ENCODE measurements around the gene CPED1. TPM values are rescaled to one million over a fixed set of nuclear protein-coding genes. Genes with fewer than 3 reads are reported as not detected.

Gene CPED1
- total RNA-seq, 1 experiment from 2014 or later = 0.13 TPM

DNA sequence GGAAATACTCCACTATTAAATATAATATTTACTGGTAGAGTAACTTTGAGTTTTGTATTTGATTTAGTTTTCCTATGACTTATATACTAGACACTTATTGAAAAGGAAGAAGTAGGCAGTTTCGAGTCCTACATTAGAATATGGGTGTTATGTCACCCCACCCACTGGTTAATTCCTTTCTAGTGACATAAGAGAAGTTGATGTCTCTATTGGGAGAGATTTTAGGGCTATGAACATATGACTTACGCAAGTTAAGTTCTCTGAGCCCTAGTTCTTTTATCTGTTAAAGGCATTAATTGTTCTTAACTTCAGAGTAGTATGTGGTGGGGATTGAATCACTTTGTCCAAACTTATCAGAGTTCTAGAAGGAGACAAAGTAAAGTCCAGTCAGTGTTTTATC is 30.5 kb downstream of the CPED1 start:
- H3K4me3 Mint-ChIP-seq = no peak overlapping the region
- no peaks in the 10 kb centered on the region for H3K9me3 Mint-ChIP-seq
- no peak overlapping the region for H4K5ac ChIP-seq (ENCODE audit: insufficient read length, low read depth, low read length)
- H4K91ac ChIP-seq (ENCODE audit: insufficient read length, low read depth, low read length) = no peak overlapping the region
- no peaks in the 10 kb centered on the region for H3K27me3 Mint-ChIP-seq (ENCODE audit: low read depth)
- no peak overlapping the region for H3K9ac ChIP-seq (ENCODE audit: extremely low read depth, insufficient read length, low read length)
- H2BK120ac ChIP-seq (ENCODE audit: low read depth, low read length, poor library complexity, severe bottlenecking) = no peak overlapping the region
- H3K27ac Mint-ChIP-seq = no peak overlapping the region
- H3K4ac ChIP-seq (ENCODE audit: low read depth, low read length) = no peak overlapping the region
- H3K56ac ChIP-seq (ENCODE audit: insufficient read length, low read depth, low read length) = no peak overlapping the region
- H3K4me1 ChIP-seq (ENCODE audit: insufficient read depth, low read length) = no peaks in the 10 kb centered on the region
- no peak overlapping the region for H3K4me2 ChIP-seq (ENCODE audit: insufficient read depth, insufficient read length, low read length)
- TF ChIP-seq, protein P1, sequence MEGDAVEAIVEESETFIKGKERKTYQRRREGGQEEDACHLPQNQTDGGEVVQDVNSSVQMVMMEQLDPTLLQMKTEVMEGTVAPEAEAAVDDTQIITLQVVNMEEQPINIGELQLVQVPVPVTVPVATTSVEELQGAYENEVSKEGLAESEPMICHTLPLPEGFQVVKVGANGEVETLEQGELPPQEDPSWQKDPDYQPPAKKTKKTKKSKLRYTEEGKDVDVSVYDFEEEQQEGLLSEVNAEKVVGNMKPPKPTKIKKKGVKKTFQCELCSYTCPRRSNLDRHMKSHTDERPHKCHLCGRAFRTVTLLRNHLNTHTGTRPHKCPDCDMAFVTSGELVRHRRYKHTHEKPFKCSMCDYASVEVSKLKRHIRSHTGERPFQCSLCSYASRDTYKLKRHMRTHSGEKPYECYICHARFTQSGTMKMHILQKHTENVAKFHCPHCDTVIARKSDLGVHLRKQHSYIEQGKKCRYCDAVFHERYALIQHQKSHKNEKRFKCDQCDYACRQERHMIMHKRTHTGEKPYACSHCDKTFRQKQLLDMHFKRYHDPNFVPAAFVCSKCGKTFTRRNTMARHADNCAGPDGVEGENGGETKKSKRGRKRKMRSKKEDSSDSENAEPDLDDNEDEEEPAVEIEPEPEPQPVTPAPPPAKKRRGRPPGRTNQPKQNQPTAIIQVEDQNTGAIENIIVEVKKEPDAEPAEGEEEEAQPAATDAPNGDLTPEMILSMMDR (conservative IDR thresholded peaks at IDR 0.05) = no peak
- H2AK5ac ChIP-seq (ENCODE audit: insufficient read length, low read length) = no peak overlapping the region
- no peak overlapping the region for H2BK20ac ChIP-seq (ENCODE audit: low read depth, low read length, poor library complexity, severe bottlenecking)
- no peaks in the 10 kb centered on the region for H3K36me3 Mint-ChIP-seq (ENCODE audit: insufficient read depth in 1 of 3, low read depth in 3 of 3)
- H2BK5ac ChIP-seq (ENCODE audit: insufficient read length, low read length) = no peak overlapping the region
- no peak overlapping the region for H4K8ac ChIP-seq (replicated peaks; ENCODE audit: insufficient read length, low read depth, low read length)
- H3K23ac ChIP-seq (ENCODE audit: insufficient read length, low read depth, low read length) = no peak overlapping the region
- H3K14ac ChIP-seq (ENCODE audit: insufficient read depth, low read length) = no peak overlapping the region
- WGBS (ENCODE audit: extremely low coverage, insufficient read length, low lambda C conversion rate) = no CpG with 5 or more reads among the region's 2 CpGs
- H3K79me2 ChIP-seq (ENCODE audit: insufficient read depth, low read length) = no peaks in the 10 kb centered on the region
- no peaks in the 10 kb centered on the region for H3K9me3 ChIP-seq (ENCODE audit: control insufficient read depth, low read depth, low read length)
- no peaks in the 10 kb centered on the region for H4K20me1 ChIP-seq (ENCODE audit: control insufficient read depth, insufficient read depth, insufficient read length)
- H2BK12ac ChIP-seq (ENCODE audit: insufficient read length, low read depth, low read length) = no peak overlapping the region
- no peaks in the 10 kb centered on the region for H3K4me1 Mint-ChIP-seq
- H3K23me2 ChIP-seq (ENCODE audit: insufficient read length, low read depth, low read length, poor library complexity, severe bottlenecking) = no peaks in the 10 kb centered on the region
- no peaks in the 10 kb centered on the region for H3K27me3 ChIP-seq (ENCODE audit: insufficient read depth, low read length)
- H3K79me1 ChIP-seq (ENCODE audit: insufficient read depth, low read depth, low read length, poor library complexity, severe bottlenecking) = no peaks in the 10 kb centered on the region
- H2AFZ ChIP-seq (ENCODE audit: low read length) = no peak overlapping the region
- no peak for DNase-seq
- no peak overlapping the region for H3K27ac ChIP-seq (ENCODE audit: insufficient read length, low read depth, low read length)
- no peak overlapping the region for H3K18ac ChIP-seq (ENCODE audit: insufficient read length, low read depth, low read length)
- no peak overlapping the region for H3T11ph ChIP-seq (ENCODE audit: low read length)
- H2BK15ac ChIP-seq (ENCODE audit: low read depth, low read length) = no peak overlapping the region

All from H9 (cell line).